NCI-H1105 treated with DMSO at 0.1 percent for 48 hours (cell line): ENCODE measurements around the gene SPECC1.
A peak's percentile ranks its signal among the peaks of the same experiment; 100 is the strongest.
"Not testable (repeated sequence)": the region's sequence is repeated elsewhere in the genome, so short reads cannot be mapped to it uniquely, and the experiment has no call there.

ENCODE experiments used
- DNase-seq: peaks from one replicate; lab custom pipeline; 2025; lab: John Stamatoyannopoulos, UW

The SPECC1 gene

DNA sequence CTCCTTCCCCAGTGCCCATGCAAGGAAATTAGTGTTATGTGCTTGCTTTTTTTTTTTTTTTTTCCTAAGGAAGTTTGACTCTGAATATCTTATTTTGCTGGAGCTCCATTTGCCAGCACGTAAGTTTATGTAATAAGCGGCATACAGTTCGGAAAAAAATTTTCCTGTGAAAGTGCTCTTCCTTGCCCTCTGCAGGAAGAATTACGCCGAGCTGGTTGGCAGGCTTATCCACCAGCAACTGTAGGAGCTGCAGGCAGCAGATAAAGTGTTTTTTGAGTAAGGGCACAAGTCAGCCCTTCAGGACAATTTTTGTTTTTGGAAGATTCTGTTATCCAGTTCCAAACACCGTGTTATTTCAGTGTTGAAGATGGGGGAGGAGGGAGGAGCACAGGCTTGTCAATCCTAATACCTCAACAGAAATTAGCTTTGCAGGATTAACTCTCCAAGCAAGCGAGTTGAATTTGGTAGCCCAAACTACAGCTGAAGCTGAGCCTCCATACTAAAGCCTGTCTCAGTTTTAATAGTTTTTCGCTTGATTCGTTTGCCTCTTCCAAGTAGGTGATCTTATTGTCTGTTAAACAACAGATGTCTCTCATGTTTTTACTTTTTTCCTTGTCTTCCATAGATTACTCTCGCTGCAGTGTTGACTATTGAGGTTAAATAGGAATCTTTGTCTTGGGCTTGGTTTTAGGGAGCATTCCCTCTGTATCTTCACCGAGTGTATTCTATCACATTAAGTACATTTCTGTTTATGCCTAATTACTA lies 1.1 kb downstream of the SPECC1 start:
- peak; percentile 76 for DNase-seq

DNA sequence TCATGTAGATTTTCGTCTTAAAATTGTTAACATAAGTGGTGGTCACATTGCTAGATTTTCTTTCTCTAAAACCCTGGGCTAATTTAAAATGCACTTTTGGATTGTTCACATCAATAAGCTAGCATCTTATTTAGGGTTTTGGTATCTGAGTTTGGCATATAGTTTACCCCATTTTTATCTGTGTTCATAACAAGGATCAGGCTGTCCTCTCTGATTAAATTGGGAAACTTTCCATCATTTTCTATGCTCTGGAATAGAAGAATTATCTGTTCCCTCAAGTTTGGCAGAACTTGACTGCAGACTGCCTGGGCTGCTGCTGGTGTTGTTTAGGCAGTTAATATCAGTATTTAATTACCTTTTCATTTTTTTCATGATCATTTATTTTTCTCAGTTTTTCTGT lies 1.8 kb downstream of the SPECC1 start:
- DNase-seq: no peak

DNA sequence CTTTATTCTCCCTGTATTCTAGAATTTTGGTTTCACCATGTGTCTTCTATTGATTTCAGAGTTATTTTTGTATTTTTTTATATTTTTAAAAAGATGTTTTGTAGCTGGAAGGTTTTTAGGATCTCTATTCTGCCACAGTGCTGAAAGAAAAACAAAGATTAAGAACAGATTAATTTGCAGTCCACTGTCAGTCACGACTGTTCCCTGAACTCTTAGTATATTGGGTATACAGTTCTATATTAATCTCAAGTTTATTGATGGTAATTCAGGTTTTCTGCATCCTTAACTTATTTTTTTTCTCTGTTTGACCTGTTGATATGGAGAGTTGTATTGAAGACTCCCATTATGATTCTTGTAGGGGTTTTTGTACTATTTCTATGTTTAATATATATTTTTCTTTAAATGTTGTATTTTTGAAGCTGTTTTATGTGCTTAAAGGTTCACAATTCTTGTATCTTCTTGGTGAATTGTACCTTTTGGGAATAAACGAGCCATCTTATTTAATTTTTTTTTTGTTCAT lies 2.9 kb downstream of the SPECC1 start:
- no peak for DNase-seq

DNA sequence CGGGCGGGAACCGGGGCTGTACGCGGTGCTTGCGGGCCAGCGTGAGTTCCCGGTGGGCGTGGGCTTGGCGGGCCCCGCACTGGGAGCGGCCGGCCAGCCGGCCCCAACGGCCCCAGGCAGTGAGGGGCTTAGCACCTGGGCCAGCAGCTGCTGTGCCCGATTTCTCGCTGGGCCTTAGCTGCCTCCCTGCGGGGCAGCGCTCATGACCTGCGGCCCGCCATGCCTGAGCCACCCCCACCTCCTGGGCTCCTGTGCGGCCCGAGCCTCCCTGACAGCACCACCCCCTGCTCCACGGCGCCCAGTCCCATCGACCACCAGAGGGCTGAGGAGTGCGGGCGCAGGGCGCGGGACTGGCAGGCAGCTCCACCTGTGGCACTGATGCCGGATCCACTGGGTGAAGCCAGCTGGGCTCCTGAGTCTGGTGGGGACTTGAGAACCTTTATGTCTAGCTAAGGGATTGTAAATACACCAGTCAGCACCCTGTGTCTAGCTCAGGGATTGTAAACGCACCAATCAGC lies 7.4 kb downstream of the SPECC1 start:
- DNase-seq: not testable (repeated sequence)

DNA sequence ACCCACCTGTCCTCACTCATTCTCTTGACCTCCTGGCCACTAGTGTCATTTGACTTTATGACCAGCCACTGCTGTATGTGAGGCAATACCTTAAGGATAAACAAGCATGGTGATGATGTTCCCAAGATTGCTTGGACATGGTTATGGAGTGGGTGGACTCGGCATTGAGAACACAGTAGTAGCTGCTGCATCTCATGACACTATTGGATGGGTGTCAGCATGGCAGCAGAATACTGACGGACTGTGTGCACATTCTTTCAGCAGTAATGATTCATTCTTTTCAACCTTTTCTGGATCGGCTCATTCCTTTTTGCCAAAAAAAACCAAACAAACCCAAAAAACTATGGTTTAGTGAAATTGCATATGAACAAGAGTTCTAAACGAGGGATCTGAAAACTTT lies 13.5 kb downstream of the SPECC1 start:
- no peak for DNase-seq

DNA sequence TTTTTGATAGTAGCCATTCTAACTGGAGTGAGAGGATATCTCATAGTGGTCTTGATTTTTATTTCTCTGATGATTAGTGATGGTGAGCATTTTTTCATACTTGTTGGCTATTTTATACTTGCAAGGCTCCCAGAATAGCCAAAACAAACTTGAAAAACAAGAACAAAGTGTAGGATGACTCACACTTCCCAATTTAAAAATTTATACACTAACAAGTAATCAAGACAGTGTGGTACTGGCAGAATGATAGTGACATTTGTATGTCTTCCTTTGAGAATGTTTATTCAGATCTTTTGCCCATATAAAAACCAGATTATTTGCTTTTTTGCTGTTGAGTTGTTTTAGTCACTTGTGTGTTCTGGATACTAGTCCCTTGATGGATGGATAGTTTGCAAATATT lies 17.8 kb downstream of the SPECC1 start:
- no peak for DNase-seq

DNA sequence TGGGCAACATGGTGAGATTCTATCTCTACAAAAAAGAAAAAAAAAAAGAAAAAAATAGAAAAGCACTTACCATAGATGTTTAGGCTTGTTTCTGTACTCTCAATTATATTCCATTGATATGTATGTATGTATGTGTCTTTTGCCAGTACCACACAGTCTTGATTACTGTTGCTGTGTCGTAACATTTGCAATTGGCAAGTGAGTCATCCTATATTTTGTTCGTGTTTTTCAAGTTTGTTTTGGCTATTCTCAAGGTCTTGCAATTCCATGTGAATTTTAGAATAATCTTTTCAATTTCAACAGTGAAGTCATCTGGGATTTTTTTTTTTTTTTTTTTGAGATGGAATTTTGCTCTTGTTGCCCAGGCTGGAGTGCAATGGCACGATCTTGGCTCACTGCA lies 19.3 kb downstream of the SPECC1 start:
- DNase-seq: no peak

DNA sequence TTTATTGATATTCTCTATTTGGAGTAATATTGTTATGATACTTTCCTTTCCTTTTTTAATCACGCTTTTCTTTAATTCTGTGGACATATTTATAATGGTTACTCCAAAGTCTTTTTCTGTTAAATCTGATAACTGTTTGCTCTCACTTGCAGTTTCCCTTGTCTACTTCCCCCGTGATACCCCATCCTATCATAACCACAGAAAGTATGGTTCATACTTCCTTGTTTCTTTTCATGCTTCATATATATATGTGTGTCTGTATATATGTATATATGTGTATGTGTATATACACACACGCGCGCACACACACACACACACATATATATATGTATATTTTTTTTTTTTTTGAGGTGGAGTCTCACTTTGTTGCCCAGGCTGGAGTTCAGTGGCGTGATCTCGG lies 23.5 kb downstream of the SPECC1 start:
- DNase-seq: no peak

DNA sequence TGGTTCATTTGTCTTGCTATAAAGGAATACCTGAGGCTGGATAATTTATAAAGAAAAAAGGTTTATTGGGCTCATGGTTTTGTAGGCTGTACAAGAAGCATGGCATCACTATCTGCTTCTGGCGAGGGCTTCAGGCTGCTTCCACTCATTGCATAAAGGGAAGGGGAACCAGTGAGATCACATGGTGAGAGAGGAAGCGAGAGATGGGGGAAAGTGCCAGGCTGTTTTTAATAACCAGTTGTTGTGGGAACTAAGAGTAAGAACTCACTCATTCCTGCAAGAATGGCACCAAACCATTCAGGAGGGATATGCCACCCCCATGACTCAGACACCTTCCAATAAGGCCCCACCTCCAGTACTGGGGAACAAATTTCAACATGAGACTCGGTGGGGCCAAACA lies 24.3 kb downstream of the SPECC1 start:
- no peak for DNase-seq

DNA sequence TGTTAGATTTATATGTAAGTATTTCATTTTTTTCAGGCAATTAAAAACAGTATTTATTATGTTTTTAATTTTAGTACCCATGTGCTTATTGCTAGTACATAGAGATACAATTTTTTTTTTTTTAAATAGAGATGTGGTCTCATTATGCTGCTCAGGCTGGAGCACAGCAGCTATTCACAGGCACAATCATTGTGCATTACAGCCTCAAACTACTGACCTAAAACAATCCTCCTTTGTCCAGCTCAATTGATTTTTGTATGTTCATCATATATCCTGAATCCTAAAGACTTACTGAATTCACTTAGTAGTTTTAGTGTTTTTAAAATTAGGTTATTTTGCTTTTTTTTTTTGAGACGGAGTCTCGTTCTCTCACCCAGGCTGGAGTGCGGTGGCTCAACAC lies 26.3 kb downstream of the SPECC1 start:
- DNase-seq: no peak

DNA sequence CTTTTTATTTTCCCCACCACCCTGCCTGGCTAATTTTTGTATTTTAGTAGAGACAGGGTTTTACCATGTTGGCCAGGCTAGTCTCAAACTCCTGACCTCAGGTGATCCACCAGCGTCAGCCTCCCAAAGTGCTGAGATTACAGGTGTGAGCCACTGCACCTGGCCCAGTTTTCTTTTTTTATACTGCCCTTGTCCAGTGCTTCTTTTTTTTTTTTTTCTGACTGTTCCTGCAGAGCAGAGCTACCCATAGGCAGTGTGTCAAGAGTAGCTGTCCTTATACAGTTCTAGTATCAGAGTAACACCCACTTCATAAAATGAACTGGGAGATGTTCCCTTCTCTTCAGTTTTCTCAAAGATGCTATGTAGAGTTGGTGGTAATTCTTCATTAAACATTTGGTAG lies 28.1 kb downstream of the SPECC1 start:
- not testable (repeated sequence) for DNase-seq

DNA sequence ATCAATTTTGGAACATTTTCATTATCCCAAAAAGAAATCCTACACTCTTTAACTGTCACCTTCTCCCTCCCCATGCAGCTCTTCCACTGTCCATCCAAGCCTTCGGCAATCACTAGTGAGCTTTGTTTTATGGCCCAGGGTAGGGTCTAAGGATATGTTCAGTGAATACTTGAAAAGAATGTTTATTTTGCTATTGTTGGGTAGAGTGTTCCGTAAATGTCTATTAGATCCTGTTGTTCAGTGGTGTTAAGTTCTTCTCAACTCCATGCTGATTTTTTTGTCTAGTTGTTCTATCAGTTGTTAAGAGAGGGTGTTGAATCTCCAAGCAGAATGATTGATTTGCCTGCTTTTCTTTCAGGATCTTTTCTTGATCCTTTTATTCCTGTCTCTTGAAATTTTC lies 29.9 kb downstream of the SPECC1 start:
- DNase-seq: no peak

DNA sequence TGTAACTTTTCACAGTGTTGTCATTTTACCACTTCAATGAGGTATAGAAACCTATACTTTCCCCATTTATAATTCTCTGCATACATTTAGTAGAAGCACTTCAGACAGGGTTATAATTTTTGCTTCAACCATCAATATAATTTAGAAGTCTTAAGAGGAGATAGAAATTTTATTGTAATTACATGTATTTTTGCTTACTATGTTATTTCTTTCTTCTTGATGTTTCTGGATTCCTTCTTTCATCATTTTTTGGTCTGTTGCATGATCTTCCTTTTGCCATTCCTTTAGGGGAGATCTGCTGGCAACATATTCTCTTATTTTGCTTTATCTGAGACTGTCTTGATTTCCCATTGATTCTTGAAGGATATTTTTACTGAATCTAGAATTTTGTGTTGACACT lies 31.1 kb downstream of the SPECC1 start:
- no peak for DNase-seq

DNA sequence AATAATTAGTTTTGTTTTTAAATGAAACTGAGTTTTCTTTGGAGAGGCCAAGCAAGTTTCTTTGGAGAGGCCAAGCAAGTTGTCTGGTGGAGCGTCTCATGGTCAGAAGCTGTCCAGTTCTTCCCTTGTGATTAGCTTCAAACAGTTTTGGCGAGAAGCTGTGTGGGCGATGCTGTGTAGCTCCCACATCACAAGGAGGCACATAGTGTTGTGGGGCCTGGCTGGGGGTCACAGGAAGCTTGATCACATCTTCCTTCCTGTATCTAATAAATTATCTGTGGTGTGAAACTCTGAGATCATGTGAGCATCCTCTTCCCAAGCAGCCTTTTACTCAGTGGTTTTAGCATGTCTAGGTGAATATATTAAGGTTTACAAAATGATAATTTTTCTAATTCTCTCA lies 33.9 kb downstream of the SPECC1 start:
- no peak for DNase-seq

DNA sequence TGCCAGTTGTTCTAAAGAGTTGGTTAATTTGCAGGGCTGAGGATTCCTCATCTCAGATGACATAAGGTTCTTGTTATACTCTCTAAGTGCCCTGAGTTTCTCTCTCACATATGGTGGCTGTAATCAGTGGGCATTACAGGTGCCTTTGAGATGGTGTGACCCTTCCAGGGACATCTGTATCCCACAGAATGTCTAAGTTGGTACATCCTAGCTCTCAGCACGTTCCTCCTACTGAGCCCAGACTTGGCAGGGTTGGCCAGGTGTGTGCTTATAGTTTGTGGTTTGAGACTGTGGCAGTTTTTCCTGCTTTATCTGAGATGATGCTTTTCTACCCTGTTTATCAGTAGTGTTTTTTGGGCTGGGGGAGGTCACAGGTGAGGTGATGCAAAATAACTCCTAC lies 36.3 kb downstream of the SPECC1 start:
- no peak for DNase-seq

DNA sequence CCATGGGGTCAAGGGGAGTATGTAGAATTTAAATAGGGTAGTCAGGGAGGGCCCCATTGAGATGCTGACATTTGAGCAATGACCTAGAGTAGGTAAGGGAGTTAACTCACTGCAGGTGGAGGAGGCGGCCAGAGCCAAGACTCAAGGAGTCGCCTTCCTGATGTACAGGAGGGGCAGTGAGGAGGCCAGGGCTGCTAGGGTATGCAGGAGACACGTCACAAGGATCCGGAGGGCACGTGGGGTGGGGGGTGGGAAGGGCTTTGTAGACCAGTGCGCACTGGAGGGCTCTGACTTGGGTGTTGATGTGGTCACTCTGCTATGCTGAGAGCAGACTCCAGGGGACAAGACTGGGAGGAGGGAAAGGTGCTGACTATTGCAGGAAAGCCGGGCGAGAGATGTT lies 37.5 kb downstream of the SPECC1 start:
- no peak for DNase-seq

DNA sequence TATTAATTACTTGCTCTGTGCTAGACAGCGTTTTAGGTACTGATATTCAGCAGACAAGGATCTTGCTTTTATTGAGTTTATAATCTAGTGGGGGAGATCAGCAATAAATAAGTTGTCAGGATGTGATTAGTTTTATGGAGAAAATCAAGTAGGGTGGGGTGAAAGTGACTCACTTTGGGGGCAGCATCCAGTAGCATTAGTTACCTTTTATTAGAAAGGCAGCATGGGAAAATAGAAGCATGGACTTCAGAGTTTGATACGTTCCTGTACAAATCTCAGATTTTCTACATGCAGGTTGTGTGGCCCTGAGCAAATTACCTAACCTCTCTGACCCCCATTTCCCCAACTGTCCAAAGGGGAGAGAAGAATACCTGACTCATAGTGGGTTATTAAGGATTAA lies 42.5 kb downstream of the SPECC1 start:
- DNase-seq: no peak

DNA sequence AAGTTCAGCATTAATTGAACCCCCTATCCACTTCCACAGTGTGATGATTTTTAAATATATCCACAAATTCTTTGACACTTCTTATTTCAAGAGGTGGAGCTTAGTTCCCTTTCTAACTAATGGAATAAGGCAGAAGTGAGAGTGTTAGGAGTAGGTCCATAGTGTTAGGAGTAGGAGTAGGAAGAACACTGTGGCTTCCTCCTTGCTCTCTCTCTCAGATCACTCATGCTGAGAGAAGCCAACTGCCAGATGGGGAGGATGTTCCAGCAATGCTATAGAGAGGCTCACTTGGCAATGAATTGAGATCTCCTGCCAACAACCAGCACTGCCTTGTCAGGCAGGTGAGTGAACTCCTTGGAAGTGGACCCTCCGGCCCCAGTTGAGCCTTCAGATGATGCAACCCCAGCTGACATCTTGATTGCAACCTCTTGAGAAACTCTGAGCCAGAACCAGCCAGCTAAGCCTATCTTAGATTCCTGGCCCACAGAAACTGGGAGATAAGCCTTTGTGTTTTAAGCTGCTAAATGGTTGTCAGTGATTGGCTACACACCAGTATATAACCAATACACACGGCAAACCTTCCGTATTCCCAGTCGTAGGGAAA lies 44.3 kb downstream of the SPECC1 start:
- DNase-seq: no peak

DNA sequence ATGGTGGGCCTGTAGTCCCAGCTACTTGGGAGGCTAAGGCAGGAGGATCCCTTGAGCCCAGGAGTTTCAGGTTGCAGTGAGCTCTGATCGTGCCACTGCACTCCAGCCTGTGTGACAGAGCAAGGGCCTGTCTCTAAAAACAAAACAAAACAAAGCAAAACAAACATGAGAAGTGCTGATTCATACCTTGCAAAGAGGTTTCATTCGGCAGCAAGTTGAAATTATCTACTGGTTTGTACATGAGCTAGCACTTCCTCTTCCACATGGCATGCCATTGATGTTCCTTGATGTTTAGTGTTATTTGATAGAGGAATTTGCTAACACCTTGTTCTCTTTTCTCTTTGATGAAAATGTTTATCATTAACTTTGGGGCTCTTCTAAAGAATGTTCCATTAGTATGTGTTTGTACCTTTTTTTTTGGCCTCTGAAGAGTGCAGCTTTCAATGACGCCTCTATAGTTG lies 50.6 kb downstream of the SPECC1 start:
- no peak for DNase-seq

DNA sequence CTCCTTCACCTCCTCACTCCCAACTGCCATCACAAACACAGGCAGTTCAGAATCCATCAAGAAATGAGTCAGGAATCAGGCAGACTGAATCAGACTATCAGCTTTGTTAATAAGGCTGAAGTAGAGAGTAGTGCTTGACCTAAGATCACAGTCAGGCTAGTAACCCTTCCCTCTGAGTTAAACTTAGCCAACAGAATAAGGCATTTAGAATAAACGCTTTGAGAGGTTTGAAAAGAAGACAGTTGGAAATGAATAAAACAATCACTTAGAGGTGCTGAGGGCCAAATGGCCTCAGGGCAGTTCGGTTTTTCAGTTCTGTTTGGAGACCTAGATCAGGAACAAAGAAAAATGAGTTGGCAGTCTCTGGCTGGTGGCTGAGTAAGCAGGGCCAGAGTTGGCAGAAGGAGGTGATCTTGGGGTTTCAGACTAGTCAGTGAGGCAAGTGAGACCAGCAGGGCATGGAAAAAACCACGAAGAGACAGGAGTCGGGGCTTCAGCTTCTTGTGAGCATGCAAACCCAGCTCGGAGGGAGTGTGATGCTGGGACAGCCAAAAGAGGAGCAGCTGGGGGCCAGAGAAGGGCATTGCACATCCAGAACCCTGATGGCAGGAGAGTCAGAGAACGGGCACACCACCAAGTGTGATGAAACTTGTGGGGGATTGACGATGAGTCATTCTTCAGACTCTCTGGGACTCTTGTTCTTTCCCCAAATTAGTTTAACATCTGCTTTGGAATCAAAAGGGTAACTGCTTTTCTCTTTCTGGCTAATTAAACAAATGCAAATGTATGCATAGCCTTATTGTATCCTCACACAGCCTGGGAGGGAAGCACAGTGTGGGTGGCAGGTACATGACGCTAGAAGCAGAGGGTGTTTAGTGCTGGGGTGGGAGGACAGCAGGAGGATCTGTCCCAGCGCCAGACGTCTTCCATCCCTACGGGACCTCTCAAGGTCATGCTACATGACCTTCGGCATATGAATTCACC lies 54.8 kb downstream of the SPECC1 start:
- DNase-seq: no peak

DNA sequence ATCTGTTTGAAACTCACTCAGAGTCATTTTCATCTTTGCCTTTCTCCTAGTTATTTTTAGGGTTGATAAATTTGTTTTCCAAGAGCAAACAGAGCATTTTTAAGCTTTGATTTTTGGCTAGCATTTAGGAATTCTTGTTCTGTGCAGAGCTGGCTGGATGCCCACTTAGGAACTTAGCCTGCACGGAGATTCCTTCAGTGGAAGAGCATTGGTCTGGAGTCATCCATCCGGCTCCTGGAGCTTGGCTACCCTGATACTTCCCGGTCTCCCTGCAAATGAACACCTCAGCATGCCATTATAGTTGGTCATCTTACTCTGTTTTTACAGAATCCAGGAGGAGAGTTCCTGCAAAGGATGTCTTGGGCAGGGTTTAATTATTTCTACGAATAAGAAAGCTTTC lies 57.1 kb downstream of the SPECC1 start:
- DNase-seq: no peak

DNA sequence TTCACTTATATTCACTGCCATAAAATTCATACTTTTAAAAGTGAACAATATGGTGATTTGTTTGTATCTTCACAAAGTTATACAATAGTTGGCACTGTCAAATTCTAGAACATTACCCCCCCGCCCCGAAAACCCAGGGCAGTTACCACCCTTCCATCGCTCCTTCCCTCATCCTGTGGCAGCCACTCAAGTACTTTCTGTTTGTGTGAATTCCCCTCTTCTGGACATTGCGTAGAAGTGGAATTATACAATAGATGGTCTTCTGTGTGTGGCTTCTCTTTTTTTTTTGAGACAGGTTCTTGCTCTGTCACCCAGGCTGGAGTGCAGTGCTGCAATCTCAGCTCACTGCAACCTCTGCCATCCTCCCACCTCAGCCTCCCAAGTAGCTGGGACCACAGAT lies 58.6 kb downstream of the SPECC1 start:
- no peak for DNase-seq
